HAP-1 (cell line): ENCODE measurements around the gene SMIM10L1.

ENCODE experiments used
- DNase-seq, 2 experiments: peaks; one replicate each; pipeline ENCODE4 v3.0.0-alpha.2; 2016 to 2020; ENCODE audit warnings: low spot score in 2 of 2
- H3K27me3 ChIP-seq: fragments of 250-450 bp; sonication (Bioruptor Pico); 2 replicates; pipeline ENCODE4 v1.5.1; 2020; ENCODE audit warnings: low read depth, mild to moderate bottlenecking, moderate library complexity
- H3K36me3 ChIP-seq: fragments of 250-450 bp; sonication (Bioruptor Pico); replicated peaks from 2 replicates; pipeline ENCODE4 v1.5.1; 2020; ENCODE audit warnings: mild to moderate bottlenecking
- H3K4me1 ChIP-seq: fragments of 250-450 bp; sonication (Bioruptor Pico); 2 replicates; pipeline ENCODE4 v1.5.1; 2020; ENCODE audit warnings: mild to moderate bottlenecking
- H3K4me3 ChIP-seq: fragments of 250-450 bp; sonication (Bioruptor Pico); 2 replicates; pipeline ENCODE4 v1.5.1; 2020; ENCODE audit warnings: mild to moderate bottlenecking, moderate library complexity
- H3K9me3 ChIP-seq: fragments of 250-450 bp; sonication (Bioruptor Pico); 2 replicates; pipeline ENCODE4 v1.5.1; 2020; ENCODE audit warnings: mild to moderate bottlenecking, moderate library complexity
- in situ Hi-C: fragments of 300-500 bp; cut with MboI; formaldehyde crosslinking; loops from 3 replicates; pipeline ENCODE4 v1.14.3; 2020; ENCODE audit warnings: low sequenced_read_pairs, inconsistent platforms, mixed read lengths

The SMIM10L1 gene

GRCh38 chr12:11171145-11171968, at the start of gene SMIM10L1:
SMIM10L1 (plus strand) TSS chr12:11171194; CDS start chr12:11171357, 163 bp downstream.
- no peaks in the 10 kb centered on the region; the same call in none of the 2 replicates for H3K36me3 ChIP-seq
- H3K9me3 ChIP-seq, result no peaks in the 10 kb centered on the region
- in situ Hi-C loops, result no loop called here
- H3K27me3 ChIP-seq, result no peaks in the 10 kb centered on the region
- H3K4me1 ChIP-seq, result peaks cover 27% of the 10 kb centered on the region
- DNase-seq, result peak; percentile 90 to 93
- H3K4me3 ChIP-seq, result peak within 1 kb of the TSS; percentile 88

- in situ Hi-C loops, result no loop called here
- no peak for DNase-seq
- Histone ChIP-seq H3K4me3 (no peak overlapping the region), H3K4me1 (no peaks in the 10 kb centered on the region), H3K36me3 (no peaks in the 10 kb centered on the region), H3K27me3 (no peaks in the 10 kb centered on the region), H3K9me3 (no peaks in the 10 kb centered on the region)
Observed at GRCh38 chr12:11130382-11130781, 40.6 kb upstream of the SMIM10L1 start.

GRCh38 chr12:11130999-11131398, 40.0 kb upstream of the SMIM10L1 start:
- Histone ChIP-seq H3K4me3 (no peak overlapping the region), H3K4me1 (no peaks in the 10 kb centered on the region), H3K36me3 (no peaks in the 10 kb centered on the region), H3K27me3 (no peaks in the 10 kb centered on the region), H3K9me3 (no peaks in the 10 kb centered on the region)
- in situ Hi-C loops, result no loop called here
- no peak for DNase-seq

- in situ Hi-C loops, result no loop called here
- H3K36me3 ChIP-seq, result no peaks in the 10 kb centered on the region
- H3K4me3 ChIP-seq, result no peak overlapping the region
- no peaks in the 10 kb centered on the region for H3K27me3 ChIP-seq
- peaks cover 5% of the 10 kb centered on the region; the same call in 1 of the 2 replicates for H3K4me1 ChIP-seq
- no peaks in the 10 kb centered on the region for H3K9me3 ChIP-seq
- DNase-seq, result no peak
Observed at GRCh38 chr12:11133162-11133561, 37.8 kb upstream of the SMIM10L1 start.

- Histone ChIP-seq H3K9me3 (no peaks in the 10 kb centered on the region), H3K4me1 (peaks cover 5% of the 10 kb centered on the region; the same call in 1 of the 2 replicates), H3K4me3 (no peak overlapping the region), H3K27me3 (no peaks in the 10 kb centered on the region), H3K36me3 (no peaks in the 10 kb centered on the region)
- DNase-seq, result no peak
- in situ Hi-C loops, result no loop called here
Observed at GRCh38 chr12:11133816-11134215, 37.2 kb upstream of the SMIM10L1 start.

- H3K36me3 ChIP-seq, result no peaks in the 10 kb centered on the region
- no peak for DNase-seq
- in situ Hi-C loops, result no loop called here
- no peak within 1 kb of the TSS for H3K4me3 ChIP-seq
- no peaks in the 10 kb centered on the region for H3K27me3 ChIP-seq
- H3K4me1 ChIP-seq, result peaks cover 5% of the 10 kb centered on the region; the same call in 1 of the 2 replicates
- no peaks in the 10 kb centered on the region for H3K9me3 ChIP-seq
Observed at GRCh38 chr12:11134305-11134704, 36.7 kb upstream of the SMIM10L1 start, which contains the start of gene TAS2R30. TAS2R30 (minus strand) TSS chr12:11134644; CDS start chr12:11134244, 400 bp downstream.

GRCh38 chr12:11136075-11136474, 34.9 kb upstream of the SMIM10L1 start:
- in situ Hi-C loops, result no loop called here
- no peak for DNase-seq
- H3K9me3 ChIP-seq, result no peaks in the 10 kb centered on the region
- no peaks in the 10 kb centered on the region for H3K27me3 ChIP-seq
- peaks cover 5% of the 10 kb centered on the region; the same call in 1 of the 2 replicates for H3K4me1 ChIP-seq
- H3K4me3 ChIP-seq, result no peak overlapping the region
- H3K36me3 ChIP-seq, result no peaks in the 10 kb centered on the region

- H3K27me3 ChIP-seq, result no peaks in the 10 kb centered on the region
- H3K36me3 ChIP-seq, result no peaks in the 10 kb centered on the region
- no peak for DNase-seq
- H3K4me1 ChIP-seq, result no peaks in the 10 kb centered on the region
- no peak overlapping the region for H3K4me3 ChIP-seq
- in situ Hi-C loops, result no loop called here
- no peaks in the 10 kb centered on the region for H3K9me3 ChIP-seq
Observed at GRCh38 chr12:11143352-11143751, 27.6 kb upstream of the SMIM10L1 start.

GRCh38 chr12:11144297-11144696, 26.7 kb upstream of the SMIM10L1 start:
- no peaks in the 10 kb centered on the region for H3K27me3 ChIP-seq
- no peaks in the 10 kb centered on the region for H3K9me3 ChIP-seq
- H3K4me3 ChIP-seq, result no peak overlapping the region
- in situ Hi-C loops, result no loop called here
- no peaks in the 10 kb centered on the region for H3K36me3 ChIP-seq
- no peak for DNase-seq
- H3K4me1 ChIP-seq, result no peaks in the 10 kb centered on the region

GRCh38 chr12:11147420-11147819, 23.6 kb upstream of the SMIM10L1 start:
- Histone ChIP-seq H3K4me3 (no peak overlapping the region), H3K36me3 (no peaks in the 10 kb centered on the region), H3K27me3 (no peaks in the 10 kb centered on the region), H3K4me1 (no peaks in the 10 kb centered on the region), H3K9me3 (no peaks in the 10 kb centered on the region)
- in situ Hi-C loops, result no loop called here
- DNase-seq, result no peak

GRCh38 chr12:11150832-11151231, 20.2 kb upstream of the SMIM10L1 start:
- no peaks in the 10 kb centered on the region for H3K4me1 ChIP-seq
- H3K9me3 ChIP-seq, result no peaks in the 10 kb centered on the region
- no peaks in the 10 kb centered on the region for H3K36me3 ChIP-seq
- in situ Hi-C loops, result no loop called here
- no peaks in the 10 kb centered on the region for H3K27me3 ChIP-seq
- DNase-seq, result no peak
- H3K4me3 ChIP-seq, result no peak overlapping the region

- Histone ChIP-seq H3K4me1 (no peaks in the 10 kb centered on the region), H3K36me3 (no peaks in the 10 kb centered on the region), H3K9me3 (0 out of 2 replicates have a peak, but pooled peaks cover 2% of the 10 kb centered on the region), H3K27me3 (no peaks in the 10 kb centered on the region), H3K4me3 (no peak overlapping the region)
- DNase-seq, result no peak
- in situ Hi-C loops, result no loop called here
Observed at GRCh38 chr12:11152725-11153124, 18.3 kb upstream of the SMIM10L1 start.

- H3K27me3 ChIP-seq, result no peaks in the 10 kb centered on the region
- no peak for DNase-seq
- in situ Hi-C loops, result no loop called here
- 0 out of 2 replicates have a peak, but pooled peaks cover 2% of the 10 kb centered on the region for H3K9me3 ChIP-seq
- no peaks in the 10 kb centered on the region for H3K4me1 ChIP-seq
- no peaks in the 10 kb centered on the region; the same call in 1 of the 2 replicates for H3K36me3 ChIP-seq
- no peak overlapping the region for H3K4me3 ChIP-seq
Observed at GRCh38 chr12:11154400-11154925, 16.5 kb upstream of the SMIM10L1 start.

- Histone ChIP-seq H3K27me3 (no peaks in the 10 kb centered on the region), H3K36me3 (peaks cover 18% of the 10 kb centered on the region), H3K4me3 (no peak overlapping the region), H3K4me1 (no peaks in the 10 kb centered on the region), H3K9me3 (0 out of 2 replicates have a peak, but pooled peaks cover 2% of the 10 kb centered on the region)
- in situ Hi-C loops, result no loop called here
- DNase-seq, result no peak
Observed at GRCh38 chr12:11158885-11159444, 12.0 kb upstream of the SMIM10L1 start.
